ENCODE results near the gene CARS2.

Gene CARS2

GRCh38 chr13:110605132-110605531, 100.8 kb downstream of the CARS2 start:
- no peak overlapping the region for H3K27ac ChIP-seq
- no peak overlapping the region for H2AFZ ChIP-seq (ENCODE audit: low read depth)
- no peaks in the 10 kb centered on the region for H3K27me3 ChIP-seq (ENCODE audit: insufficient read depth, low read depth)
- TF ChIP-seq CTCF (conservative IDR thresholded peaks at IDR 0.05; ENCODE audit: low read depth, low read length), result no peak
- no peaks in the 10 kb centered on the region for H4K20me1 ChIP-seq (ENCODE audit: insufficient read depth)
- H3K9ac ChIP-seq, result no peak overlapping the region
- H3K4me3 ChIP-seq (IDR thresholded peaks at IDR 0.05; ENCODE audit: insufficient read depth, low read depth, low read length), result no peak overlapping the region
- no peaks in the 10 kb centered on the region for H3K36me3 ChIP-seq (ENCODE audit: insufficient read depth)
- no peaks in the 10 kb centered on the region for H3K79me2 ChIP-seq (ENCODE audit: insufficient read depth, low read depth)
- H3K4me1 ChIP-seq (ENCODE audit: low read depth, poor library complexity, severe bottlenecking), result no peaks in the 10 kb centered on the region
- H3K4me2 ChIP-seq, result no peak overlapping the region

GRCh38 chr13:110600980-110601379, 104.9 kb downstream of the CARS2 start:
- no peak overlapping the region for H2AFZ ChIP-seq (ENCODE audit: low read depth)
- no peaks in the 10 kb centered on the region for H3K36me3 ChIP-seq (ENCODE audit: insufficient read depth)
- H3K4me2 ChIP-seq, result no peak overlapping the region
- no peak for TF ChIP-seq CTCF (conservative IDR thresholded peaks at IDR 0.05; ENCODE audit: low read depth, low read length)
- H3K9ac ChIP-seq, result no peak overlapping the region
- no peaks in the 10 kb centered on the region for H4K20me1 ChIP-seq (ENCODE audit: insufficient read depth)
- no peaks in the 10 kb centered on the region for H3K79me2 ChIP-seq (ENCODE audit: insufficient read depth, low read depth)
- H3K27ac ChIP-seq, result no peak overlapping the region
- H3K27me3 ChIP-seq (ENCODE audit: insufficient read depth, low read depth), result no peaks in the 10 kb centered on the region
- H3K4me3 ChIP-seq (IDR thresholded peaks at IDR 0.05; ENCODE audit: insufficient read depth, low read depth, low read length), result no peak overlapping the region
- H3K4me1 ChIP-seq (ENCODE audit: low read depth, poor library complexity, severe bottlenecking), result no peaks in the 10 kb centered on the region

GRCh38 chr13:110600261-110600819, 105.6 kb downstream of the CARS2 start:
- Histone ChIP-seq H4K20me1 (ENCODE audit: insufficient read depth) (no peaks in the 10 kb centered on the region), H3K4me3 (IDR thresholded peaks at IDR 0.05; ENCODE audit: insufficient read depth, low read depth, low read length) (no peak overlapping the region), H3K9ac (no peak overlapping the region), H3K27me3 (ENCODE audit: insufficient read depth, low read depth) (no peaks in the 10 kb centered on the region), H3K27ac (no peak overlapping the region), H2AFZ (ENCODE audit: low read depth) (no peak overlapping the region), H3K4me2 (no peak overlapping the region), H3K79me2 (ENCODE audit: insufficient read depth, low read depth) (no peaks in the 10 kb centered on the region), H3K4me1 (ENCODE audit: low read depth, poor library complexity, severe bottlenecking) (no peaks in the 10 kb centered on the region), H3K36me3 (ENCODE audit: insufficient read depth) (no peaks in the 10 kb centered on the region)
- no peak for TF ChIP-seq CTCF (conservative IDR thresholded peaks at IDR 0.05; ENCODE audit: low read depth, low read length)

GRCh38 chr13:110597041-110597689, 108.8 kb downstream of the CARS2 start:
- Histone ChIP-seq H2AFZ (ENCODE audit: low read depth) (no peak overlapping the region), H3K27me3 (ENCODE audit: insufficient read depth, low read depth) (no peaks in the 10 kb centered on the region), H3K4me2 (no peak overlapping the region), H3K9ac (no peak overlapping the region), H3K36me3 (ENCODE audit: insufficient read depth) (no peaks in the 10 kb centered on the region), H3K4me1 (ENCODE audit: low read depth, poor library complexity, severe bottlenecking) (no peaks in the 10 kb centered on the region), H3K27ac (no peak overlapping the region), H4K20me1 (ENCODE audit: insufficient read depth) (no peaks in the 10 kb centered on the region), H3K79me2 (ENCODE audit: insufficient read depth, low read depth) (no peaks in the 10 kb centered on the region), H3K4me3 (IDR thresholded peaks at IDR 0.05; ENCODE audit: insufficient read depth, low read depth, low read length) (no peak overlapping the region)
- no peak for TF ChIP-seq CTCF (conservative IDR thresholded peaks at IDR 0.05; ENCODE audit: low read depth, low read length)

Measured in KMS-11 (cell line).